ENCODE data around the gene DAD1.

DNA sequence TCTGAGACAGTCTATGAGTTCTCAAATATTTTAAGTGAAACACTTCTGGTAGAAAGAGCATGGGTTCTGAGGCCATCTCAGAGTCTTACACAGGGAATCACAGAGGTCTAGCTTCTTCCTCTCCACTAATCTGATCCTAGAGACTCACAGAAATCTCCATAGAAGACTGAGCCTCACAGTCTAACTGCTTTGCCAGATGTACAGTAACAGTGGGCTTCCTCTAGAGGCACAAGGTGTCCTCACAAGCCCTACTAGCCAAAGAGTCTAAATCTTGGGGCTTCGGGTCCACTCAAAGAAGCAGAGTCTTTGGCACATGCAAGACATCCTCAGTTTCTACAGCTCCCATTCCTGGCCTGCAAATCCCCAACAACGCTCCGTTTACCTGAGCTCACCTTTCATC, 41.0 kb upstream of the DAD1 start:
- TF ChIP-seq, protein P1, sequence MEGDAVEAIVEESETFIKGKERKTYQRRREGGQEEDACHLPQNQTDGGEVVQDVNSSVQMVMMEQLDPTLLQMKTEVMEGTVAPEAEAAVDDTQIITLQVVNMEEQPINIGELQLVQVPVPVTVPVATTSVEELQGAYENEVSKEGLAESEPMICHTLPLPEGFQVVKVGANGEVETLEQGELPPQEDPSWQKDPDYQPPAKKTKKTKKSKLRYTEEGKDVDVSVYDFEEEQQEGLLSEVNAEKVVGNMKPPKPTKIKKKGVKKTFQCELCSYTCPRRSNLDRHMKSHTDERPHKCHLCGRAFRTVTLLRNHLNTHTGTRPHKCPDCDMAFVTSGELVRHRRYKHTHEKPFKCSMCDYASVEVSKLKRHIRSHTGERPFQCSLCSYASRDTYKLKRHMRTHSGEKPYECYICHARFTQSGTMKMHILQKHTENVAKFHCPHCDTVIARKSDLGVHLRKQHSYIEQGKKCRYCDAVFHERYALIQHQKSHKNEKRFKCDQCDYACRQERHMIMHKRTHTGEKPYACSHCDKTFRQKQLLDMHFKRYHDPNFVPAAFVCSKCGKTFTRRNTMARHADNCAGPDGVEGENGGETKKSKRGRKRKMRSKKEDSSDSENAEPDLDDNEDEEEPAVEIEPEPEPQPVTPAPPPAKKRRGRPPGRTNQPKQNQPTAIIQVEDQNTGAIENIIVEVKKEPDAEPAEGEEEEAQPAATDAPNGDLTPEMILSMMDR (IDR thresholded peaks at IDR 0.05), result no peak
- no peak for TF ChIP-seq POLR2A (IDR thresholded peaks at IDR 0.05)
